ENCODE results near the gene OR7E24.
"Not testable (repeated sequence)": the region's sequence is repeated elsewhere in the genome, so short reads cannot be mapped to it uniquely, and the experiment has no call there.

Gene OR7E24

DNA sequence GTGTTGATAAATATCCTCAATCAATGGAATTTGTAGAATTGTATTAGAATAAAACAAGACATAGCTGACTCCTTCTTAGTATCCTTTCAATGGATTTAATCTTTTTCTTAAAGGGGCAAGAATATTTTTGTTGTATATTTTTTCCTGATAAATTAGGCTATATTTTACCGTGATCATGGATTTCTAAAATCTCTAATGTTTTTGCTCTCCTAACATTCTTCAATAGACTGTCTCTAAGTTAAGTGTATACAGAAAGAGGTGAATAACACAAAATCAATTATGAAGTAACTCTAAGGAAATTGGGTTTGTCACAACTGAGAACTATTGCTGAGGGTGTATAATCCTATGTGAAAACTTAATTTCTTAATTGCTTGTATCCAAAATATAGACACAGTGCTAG is at the start of gene OR7E24:
OR7E24 (plus strand) TSS at position 301 of the 400 bp plus-strand sequence. CDS start 114 bp downstream, outside the sequence.
- in situ Hi-C loops (cut with MboI; ENCODE audit: low sequenced_read_pairs) = no loop called here

DNA sequence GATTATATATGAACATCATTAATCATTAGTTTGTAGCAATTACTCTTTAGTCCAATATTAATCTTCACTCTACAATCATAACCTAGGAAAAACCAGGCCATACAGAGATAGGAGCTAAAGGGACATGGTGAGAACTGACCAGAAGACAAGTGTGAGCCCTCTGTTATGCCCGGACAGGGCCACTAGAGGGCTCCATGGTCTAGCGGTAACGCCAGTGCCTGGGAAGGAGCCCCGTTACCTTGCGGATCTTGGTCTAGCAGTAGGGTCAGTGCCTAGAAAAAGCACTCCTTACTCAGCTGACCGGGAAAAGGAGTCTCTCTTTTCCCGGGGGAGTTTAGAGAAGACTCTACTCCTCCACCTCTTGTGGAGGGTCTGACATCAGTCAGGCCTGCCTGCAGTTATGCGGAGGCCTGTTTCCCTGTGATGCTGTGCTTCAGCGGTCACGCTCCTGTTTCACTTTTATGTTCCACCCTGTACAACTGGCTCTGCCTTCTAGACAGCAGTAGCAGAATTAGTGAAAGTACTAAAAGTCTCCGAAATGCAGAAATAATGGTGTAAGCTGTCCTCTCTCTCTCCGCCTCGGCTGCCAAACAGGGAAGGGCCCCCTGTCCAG is 45.1 kb upstream of the OR7E24 start:
- in situ Hi-C loops (cut with MboI; ENCODE audit: low sequenced_read_pairs) = no loop called here

DNA sequence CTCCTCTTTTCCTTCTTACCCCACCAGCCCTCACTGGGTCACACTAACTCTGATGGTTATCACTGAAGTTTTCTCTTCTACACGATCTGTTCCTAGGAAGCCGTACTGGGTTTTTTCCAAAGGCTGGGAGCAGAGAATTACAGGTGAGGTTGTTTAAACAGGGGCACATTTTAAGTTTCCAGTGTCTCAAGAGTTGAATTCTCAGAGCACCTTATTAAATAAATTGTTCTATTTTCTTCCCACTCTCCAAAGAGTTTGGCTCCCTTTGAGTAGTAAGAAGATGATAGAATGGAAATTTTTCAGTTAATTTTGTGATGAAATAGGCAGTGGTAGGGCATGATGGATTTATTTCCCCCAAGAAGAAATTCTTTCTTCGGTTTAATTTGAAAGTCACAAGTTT is 31.2 kb upstream of the OR7E24 start, which contains the start of gene OR7D4:
OR7D4 (minus strand) TSS at position 101 of the 400 bp plus-strand sequence. CDS start 4,752 bp downstream, outside the sequence.
- in situ Hi-C loops (cut with MboI; ENCODE audit: low sequenced_read_pairs) = no loop called here

DNA sequence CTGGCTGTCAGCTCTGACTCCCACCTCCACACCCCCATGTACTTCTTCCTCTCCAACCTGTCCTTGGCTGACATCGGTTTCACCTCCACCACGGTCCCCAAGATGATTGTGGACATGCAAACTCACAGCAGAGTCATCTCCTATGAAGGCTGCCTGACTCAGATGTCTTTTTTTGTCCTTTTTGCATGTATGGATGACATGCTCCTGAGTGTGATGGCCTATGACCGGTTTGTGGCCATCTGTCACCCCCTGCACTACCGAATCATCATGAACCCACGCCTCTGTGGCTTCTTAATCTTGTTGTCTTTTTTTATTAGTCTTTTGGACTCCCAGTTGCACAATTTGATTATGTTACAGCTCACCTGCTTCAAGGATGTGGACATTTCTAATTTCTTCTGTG is 506 bp downstream of the OR7E24 start:
- in situ Hi-C loops (cut with MboI; ENCODE audit: low sequenced_read_pairs) = no loop called here

DNA sequence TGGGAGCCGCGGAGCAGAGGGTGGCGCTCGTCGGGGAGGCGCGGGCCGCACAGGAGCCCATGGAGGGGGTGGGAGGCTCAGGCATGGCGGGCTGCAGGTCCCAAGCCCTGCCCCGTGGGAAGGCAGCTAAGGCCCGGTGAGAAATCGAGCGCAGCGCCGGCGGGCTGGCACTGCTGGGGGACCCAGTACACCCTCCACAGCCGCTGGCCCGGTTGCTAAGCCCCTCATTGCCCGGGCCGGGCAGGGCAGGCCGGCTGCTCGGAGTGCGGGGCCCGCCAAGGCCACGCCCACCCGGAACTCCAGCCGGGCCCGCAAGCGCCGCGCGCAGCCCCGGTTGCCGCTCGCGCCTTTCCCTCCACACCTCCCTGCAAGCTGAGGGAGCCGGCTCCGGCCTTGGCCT is 32.8 kb downstream of the OR7E24 start:
- in situ Hi-C loops (cut with MboI; ENCODE audit: low sequenced_read_pairs) = not testable (repeated sequence)

DNA sequence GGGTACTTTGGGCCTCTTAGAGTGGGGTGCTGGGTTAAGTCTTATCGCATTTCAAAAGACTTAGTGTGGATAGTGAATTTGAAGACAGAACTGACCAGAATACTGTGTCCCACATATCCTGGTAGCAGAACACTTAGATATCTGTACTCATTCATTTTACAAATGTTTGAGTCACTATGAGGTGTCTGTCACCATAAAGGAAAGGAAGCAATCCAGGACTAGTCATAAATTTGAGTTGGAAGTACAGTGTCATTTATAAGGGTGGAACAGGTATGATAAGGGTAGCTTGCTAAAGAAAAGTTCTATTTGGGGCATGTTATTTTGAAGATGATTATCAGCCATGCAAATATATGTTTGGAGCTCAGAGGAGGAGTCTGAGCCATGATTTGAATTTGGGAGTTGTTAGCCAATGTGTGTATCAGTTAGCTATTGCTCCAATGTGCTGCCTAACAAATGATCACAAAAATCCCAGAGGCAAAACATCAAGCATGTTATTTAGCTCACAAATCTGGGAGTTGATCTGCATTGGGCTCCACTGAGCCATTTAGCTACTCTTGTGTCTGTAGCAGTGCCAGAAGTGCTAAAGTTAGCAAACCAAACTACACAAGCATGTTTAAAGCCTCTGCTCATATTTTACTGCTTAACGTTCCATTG is 38.6 kb downstream of the OR7E24 start:
- in situ Hi-C loops (cut with MboI; ENCODE audit: low sequenced_read_pairs) = no loop called here

DNA sequence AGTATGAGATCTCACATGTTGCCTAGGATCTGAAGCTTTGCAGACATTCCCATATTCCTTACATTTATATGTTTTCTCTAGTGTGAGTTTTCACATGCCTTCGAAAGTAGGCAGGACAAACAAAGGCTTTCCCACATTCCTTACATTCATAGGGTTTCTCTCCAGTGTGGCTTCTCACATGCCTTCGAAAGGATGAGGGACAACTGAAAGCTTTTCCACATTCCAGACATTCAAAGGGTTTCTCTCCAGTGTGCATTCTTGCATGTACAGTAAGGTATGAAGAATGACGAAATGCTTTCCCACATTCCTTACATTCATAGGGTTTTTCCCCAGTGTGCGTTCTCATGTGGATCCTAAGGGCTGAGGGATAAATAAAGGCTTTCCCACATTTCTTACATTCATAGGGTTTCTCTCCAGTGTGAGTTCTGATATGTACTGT is 44.7 kb downstream of the OR7E24 start:
- in situ Hi-C loops (cut with MboI; ENCODE audit: low sequenced_read_pairs) = no loop called here

DNA sequence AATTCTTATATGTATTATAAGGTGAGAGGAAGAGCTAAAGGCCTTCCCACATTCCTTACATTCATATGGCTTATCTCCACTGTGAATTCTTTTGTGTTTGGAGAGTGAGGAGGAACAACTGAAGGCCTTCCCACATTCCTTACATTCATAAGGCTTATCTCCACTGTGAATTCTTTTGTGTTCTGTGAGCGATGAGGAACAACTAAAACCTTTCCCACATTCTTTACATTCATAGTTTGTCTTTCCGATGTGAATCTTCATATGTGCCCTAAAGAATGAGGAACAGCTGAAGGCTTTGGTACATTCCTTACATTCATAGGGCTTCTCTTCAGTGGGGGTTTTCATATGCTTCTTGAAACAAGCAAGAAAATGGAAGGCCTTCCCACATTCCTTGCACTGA is 45.6 kb downstream of the OR7E24 start:
- in situ Hi-C loops (cut with MboI; ENCODE audit: low sequenced_read_pairs) = no loop called here
